HepG2 (cell line): ENCODE data around the gene ANKRD65. TPM values are rescaled to one million over a fixed set of nuclear protein-coding genes. Genes with fewer than 3 reads are reported as not detected.

Source experiments
- ADNP ChIP-seq: sonication (generic); formaldehyde crosslinking; IDR thresholded peaks from 2 replicates; pipeline ENCODE4 v1.4.0; 2020; ENCODE audit warnings: missing genetic modification reagents
- CBX5 ChIP-seq: sonication (generic); formaldehyde crosslinking; IDR thresholded peaks from 2 replicates; pipeline ENCODE4 v1.4.0; 2020; ENCODE audit warnings: missing genetic modification reagents, borderline replicate concordance
- KLF11 ChIP-seq: IDR thresholded peaks from 2 replicates; pipeline ENCODE4 v1.6.1; 2016; ENCODE audit warnings: missing compliant biosample characterization
- MATR3 ChIP-seq: sonication (generic); formaldehyde crosslinking; IDR thresholded peaks from 2 replicates; pipeline ENCODE4 v1.4.0; 2020; ENCODE audit warnings: missing genetic modification reagents
- NFIC ChIP-seq: IDR thresholded peaks from 2 replicates; pipeline ENCODE4 v1.6.1; 2012; ENCODE audit warnings: mild to moderate bottlenecking, low read length, inconsistent platforms
- SMARCE1 ChIP-seq: fragments of 450-650 bp; IDR thresholded peaks from 2 replicates; pipeline ENCODE4 v1.6.1; 2017; ENCODE audit warnings: borderline replicate concordance
- SYNCRIP ChIP-seq: fragments of 200-400 bp; formaldehyde crosslinking; IDR thresholded peaks from 2 replicates; pipeline ENCODE4 v1.6.1; 2018; ENCODE audit warnings: mild to moderate bottlenecking, low read depth, low read length; ENCODE audit not compliant: insufficient read depth
- TSC22D2 ChIP-seq: sonication (generic); formaldehyde crosslinking; IDR thresholded peaks from 2 replicates; pipeline ENCODE4 v1.5.1; 2020; ENCODE audit warnings: missing genetic modification reagents, mild to moderate bottlenecking, borderline replicate concordance
- ZNF782 ChIP-seq: sonication (generic); formaldehyde crosslinking; IDR thresholded peaks from 2 replicates; pipeline ENCODE4 v1.4.0; 2020; ENCODE audit warnings: missing genetic modification reagents, mild to moderate bottlenecking, borderline replicate concordance
- ZNF841 ChIP-seq: sonication (generic); formaldehyde crosslinking; IDR thresholded peaks from 2 replicates; pipeline ENCODE4 v1.8.1; 2023; ENCODE audit warnings: missing genetic modification reagents, borderline replicate concordance
- polyA plus RNA-seq, 8 experiments: library from polyadenylated mRNA; depleted of rRNA in 3 of 8; stranded (reverse) in 7 of 8; unstranded in 1 of 8; fragments of >200 nt; fragmentation: Illumina TruSeq in 4 of 8; extraction: Trizol in 4 of 8; gene quantifications; 2 replicates each; pipeline versions ENCODE4 v1.2.1 to v1.2.3, GENCODE V29; 2011 to 2016; ENCODE audit warnings: low read depth in 4 of 8, missing spikeins in 1 of 8, mixed read lengths in 1 of 8; ENCODE audit not compliant: insufficient read depth in 1 of 8
- total RNA-seq, 5 experiments: library from RNA; depleted of rRNA; stranded (reverse); fragments of >200 nt; fragmentation: Illumina TruSeq; extraction: Trizol; gene quantifications; 2 replicates each; pipeline ENCODE4 v1.2.3, GENCODE V29; 2016; ENCODE audit warnings: low read depth in 1 of 5
- TF ChIP-seq, protein P1 (sequence below): sonication (generic); formaldehyde crosslinking; IDR thresholded peaks from 2 replicates; pipeline ENCODE4 v1.4.0; 2020; ENCODE audit warnings: missing genetic modification reagents, borderline replicate concordance
- TF ChIP-seq, protein P2 (sequence below): sonication (generic); formaldehyde crosslinking; IDR thresholded peaks from 2 replicates; pipeline ENCODE4 v1.9.0; 2022; ENCODE audit warnings: missing genetic modification reagents, mild to moderate bottlenecking, borderline replicate concordance
- TF ChIP-seq, protein P3 (sequence below): IDR thresholded peaks from 2 replicates; pipeline ENCODE4 v1.6.1; 2012; ENCODE audit warnings: low read depth, low read length, improper control_type of control experiment
- TF ChIP-seq, protein P4 (sequence below): sonication (generic); formaldehyde crosslinking; IDR thresholded peaks from 2 replicates; pipeline ENCODE4 v1.4.0; 2020; ENCODE audit warnings: missing genetic modification reagents
- TF ChIP-seq, protein P5 (sequence below): sonication (generic); formaldehyde crosslinking; IDR thresholded peaks from 2 replicates; pipeline ENCODE4 v1.8.0; 2022; ENCODE audit warnings: missing genetic modification reagents, mild to moderate bottlenecking, inconsistent platforms, borderline replicate concordance
- TF ChIP-seq, protein P6 (sequence below): sonication (generic); formaldehyde crosslinking; IDR thresholded peaks from 2 replicates; pipeline ENCODE4 v1.4.0; 2020; ENCODE audit warnings: mild to moderate bottlenecking, missing genetic modification reagents

Gene ANKRD65
- total and polyA plus RNA-seq, 2 of the 13 experiments (the other 11 are each of a cell fraction or from before 2014, with no cell fraction given): 12.1 to 30.1 TPM

GRCh38 chr1:1462318-1462966 is 41.4 kb upstream of the ANKRD65 start (continued):
- TF ChIP-seq MATR3 (CRISPR knock-in tag) (no peak), KLF11 (no peak), ZNF841 (CRISPR knock-in tag) (no peak), SYNCRIP (no peak), ZNF782 (CRISPR knock-in tag) (0 out of 2 replicates have a peak, but pooled peaks have one; percentile 12), TSC22D2 (CRISPR knock-in tag) (no peak), SMARCE1 (no peak), NFIC (no peak), ADNP (CRISPR knock-in tag) (no peak), CBX5 (CRISPR knock-in tag) (no peak; the same call in 1 of the 2 replicates)
- TF ChIP-seq, protein P1, sequence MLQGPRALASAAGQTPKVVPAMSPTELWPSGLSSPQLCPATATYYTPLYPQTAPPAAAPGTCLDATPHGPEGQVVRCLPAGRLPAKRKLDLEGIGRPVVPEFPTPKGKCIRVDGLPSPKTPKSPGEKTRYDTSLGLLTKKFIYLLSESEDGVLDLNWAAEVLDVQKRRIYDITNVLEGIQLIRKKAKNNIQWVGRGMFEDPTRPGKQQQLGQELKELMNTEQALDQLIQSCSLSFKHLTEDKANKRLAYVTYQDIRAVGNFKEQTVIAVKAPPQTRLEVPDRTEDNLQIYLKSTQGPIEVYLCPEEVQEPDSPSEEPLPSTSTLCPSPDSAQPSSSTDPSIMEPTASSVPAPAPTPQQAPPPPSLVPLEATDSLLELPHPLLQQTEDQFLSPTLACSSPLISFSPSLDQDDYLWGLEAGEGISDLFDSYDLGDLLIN (CRISPR knock-in tag): no peak
- TF ChIP-seq, protein P2, sequence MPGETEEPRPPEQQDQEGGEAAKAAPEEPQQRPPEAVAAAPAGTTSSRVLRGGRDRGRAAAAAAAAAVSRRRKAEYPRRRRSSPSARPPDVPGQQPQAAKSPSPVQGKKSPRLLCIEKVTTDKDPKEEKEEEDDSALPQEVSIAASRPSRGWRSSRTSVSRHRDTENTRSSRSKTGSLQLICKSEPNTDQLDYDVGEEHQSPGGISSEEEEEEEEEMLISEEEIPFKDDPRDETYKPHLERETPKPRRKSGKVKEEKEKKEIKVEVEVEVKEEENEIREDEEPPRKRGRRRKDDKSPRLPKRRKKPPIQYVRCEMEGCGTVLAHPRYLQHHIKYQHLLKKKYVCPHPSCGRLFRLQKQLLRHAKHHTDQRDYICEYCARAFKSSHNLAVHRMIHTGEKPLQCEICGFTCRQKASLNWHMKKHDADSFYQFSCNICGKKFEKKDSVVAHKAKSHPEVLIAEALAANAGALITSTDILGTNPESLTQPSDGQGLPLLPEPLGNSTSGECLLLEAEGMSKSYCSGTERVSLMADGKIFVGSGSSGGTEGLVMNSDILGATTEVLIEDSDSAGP (CRISPR knock-in tag): peak; percentile 34; the same call in 1 of the 2 replicates
- TF ChIP-seq, protein P3, sequence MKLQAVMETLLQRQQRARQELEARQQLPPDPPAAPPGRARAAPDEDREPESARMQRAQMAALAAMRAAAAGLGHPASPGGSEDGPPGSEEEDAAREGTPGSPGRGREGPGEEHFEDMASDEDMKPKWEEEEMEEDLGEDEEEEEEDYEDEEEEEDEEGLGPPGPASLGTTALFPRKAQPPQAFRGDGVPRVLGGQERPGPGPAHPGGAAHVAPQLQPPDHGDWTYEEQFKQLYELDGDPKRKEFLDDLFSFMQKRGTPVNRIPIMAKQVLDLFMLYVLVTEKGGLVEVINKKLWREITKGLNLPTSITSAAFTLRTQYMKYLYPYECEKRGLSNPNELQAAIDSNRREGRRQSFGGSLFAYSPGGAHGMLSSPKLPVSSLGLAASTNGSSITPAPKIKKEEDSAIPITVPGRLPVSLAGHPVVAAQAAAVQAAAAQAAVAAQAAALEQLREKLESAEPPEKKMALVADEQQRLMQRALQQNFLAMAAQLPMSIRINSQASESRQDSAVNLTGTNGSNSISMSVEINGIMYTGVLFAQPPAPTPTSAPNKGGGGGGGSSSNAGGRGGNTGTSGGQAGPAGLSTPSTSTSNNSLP: no peak
- TF ChIP-seq, protein P4, sequence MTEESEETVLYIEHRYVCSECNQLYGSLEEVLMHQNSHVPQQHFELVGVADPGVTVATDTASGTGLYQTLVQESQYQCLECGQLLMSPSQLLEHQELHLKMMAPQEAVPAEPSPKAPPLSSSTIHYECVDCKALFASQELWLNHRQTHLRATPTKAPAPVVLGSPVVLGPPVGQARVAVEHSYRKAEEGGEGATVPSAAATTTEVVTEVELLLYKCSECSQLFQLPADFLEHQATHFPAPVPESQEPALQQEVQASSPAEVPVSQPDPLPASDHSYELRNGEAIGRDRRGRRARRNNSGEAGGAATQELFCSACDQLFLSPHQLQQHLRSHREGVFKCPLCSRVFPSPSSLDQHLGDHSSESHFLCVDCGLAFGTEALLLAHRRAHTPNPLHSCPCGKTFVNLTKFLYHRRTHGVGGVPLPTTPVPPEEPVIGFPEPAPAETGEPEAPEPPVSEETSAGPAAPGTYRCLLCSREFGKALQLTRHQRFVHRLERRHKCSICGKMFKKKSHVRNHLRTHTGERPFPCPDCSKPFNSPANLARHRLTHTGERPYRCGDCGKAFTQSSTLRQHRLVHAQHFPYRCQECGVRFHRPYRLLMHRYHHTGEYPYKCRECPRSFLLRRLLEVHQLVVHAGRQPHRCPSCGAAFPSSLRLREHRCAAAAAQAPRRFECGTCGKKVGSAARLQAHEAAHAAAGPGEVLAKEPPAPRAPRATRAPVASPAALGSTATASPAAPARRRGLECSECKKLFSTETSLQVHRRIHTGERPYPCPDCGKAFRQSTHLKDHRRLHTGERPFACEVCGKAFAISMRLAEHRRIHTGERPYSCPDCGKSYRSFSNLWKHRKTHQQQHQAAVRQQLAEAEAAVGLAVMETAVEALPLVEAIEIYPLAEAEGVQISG (CRISPR knock-in tag): no peak
- TF ChIP-seq, protein P5, sequence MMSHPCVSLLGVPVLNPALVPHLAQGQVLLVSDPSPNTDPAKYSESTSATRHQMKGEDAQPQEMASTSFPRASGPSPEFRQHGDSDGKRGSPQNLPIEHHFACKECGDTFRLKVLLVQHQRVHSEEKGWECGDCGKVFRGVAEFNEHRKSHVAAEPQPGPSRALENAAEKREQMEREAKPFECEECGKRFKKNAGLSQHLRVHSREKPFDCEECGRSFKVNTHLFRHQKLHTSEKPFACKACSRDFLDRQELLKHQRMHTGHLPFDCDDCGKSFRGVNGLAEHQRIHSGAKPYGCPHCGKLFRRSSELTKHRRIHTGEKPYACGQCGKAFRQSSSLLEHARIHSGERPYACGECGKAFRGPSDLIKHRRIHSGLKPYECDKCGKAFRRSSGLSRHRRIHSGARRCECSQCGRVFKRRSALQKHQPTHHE (CRISPR knock-in tag): no peak
- TF ChIP-seq, protein P6, sequence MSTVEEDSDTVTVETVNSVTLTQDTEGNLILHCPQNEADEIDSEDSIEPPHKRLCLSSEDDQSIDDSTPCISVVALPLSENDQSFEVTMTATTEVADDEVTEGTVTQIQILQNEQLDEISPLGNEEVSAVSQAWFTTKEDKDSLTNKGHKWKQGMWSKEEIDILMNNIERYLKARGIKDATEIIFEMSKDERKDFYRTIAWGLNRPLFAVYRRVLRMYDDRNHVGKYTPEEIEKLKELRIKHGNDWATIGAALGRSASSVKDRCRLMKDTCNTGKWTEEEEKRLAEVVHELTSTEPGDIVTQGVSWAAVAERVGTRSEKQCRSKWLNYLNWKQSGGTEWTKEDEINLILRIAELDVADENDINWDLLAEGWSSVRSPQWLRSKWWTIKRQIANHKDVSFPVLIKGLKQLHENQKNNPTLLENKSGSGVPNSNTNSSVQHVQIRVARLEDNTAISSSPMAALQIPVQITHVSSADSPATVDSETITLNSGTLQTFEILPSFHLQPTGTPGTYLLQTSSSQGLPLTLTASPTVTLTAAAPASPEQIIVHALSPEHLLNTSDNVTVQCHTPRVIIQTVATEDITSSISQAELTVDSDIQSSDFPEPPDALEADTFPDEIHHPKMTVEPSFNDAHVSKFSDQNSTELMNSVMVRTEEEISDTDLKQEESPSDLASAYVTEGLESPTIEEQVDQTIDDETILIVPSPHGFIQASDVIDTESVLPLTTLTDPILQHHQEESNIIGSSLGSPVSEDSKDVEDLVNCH (CRISPR knock-in tag): no peak
